ENCODE measurements around the gene MAPT. TPM values are rescaled to one million over a fixed set of nuclear protein-coding genes. Genes with fewer than 3 reads are reported as not detected.

The MAPT gene
- polyA plus RNA-seq, 3 donors = 0.04 TPM; not detected in 2

DNA sequence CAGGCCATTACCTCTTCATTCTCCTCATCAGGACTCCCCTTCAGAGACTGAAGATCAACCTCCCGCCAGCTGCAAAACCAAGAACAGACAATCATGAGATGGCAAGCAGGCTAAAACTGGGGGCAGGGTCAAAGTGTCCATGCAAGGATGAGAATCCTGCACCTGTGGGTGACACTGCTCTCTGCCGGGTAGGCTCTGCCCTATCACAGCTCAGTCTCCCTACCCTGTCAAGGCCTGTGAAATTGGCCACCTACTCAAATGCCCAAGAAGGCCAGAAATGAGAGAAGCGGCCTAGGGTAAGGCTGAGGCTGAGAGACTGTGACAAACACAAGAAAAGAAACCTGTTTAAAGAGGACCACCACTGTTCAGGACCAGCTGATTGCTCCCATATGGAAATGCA lies 139.0 kb downstream of the MAPT start:
- TF ChIP-seq CTCF (IDR thresholded peaks at IDR 0.05) = no peak
- H3K79me2 ChIP-seq (ENCODE audit: insufficient read depth, low read length) = no peaks in the 10 kb centered on the region
- H3K27ac Mint-ChIP-seq = no peak overlapping the region
- H2AFZ ChIP-seq (ENCODE audit: insufficient read depth, low read depth, low read length, poor library complexity, severe bottlenecking) = no peak overlapping the region
- no peak overlapping the region for H3K4me3 ChIP-seq (replicated peaks in 1 of 3; ENCODE audit: low read depth in 2 of 3, low read length in 3 of 3)
- H3K4me2 ChIP-seq (replicated peaks; ENCODE audit: extremely low read depth, low read length, poor library complexity, severe bottlenecking) = no peak overlapping the region
- no peaks in the 10 kb centered on the region for H3K27me3 Mint-ChIP-seq (ENCODE audit: low read depth in 3 of 3)
- peaks cover 0 to 2% (median 0%) of the 10 kb centered on the region in 7 donors for H3K9me3 Mint-ChIP-seq
- WGBS (ENCODE audit: insufficient coverage) = 100% methylated on average over 1 of the region's 3 CpGs
- peaks cover 31% of the 10 kb centered on the region for H4K20me1 ChIP-seq (ENCODE audit: insufficient read depth, low read length)
- H3K36me3 ChIP-seq (replicated peaks in 1 of 2; ENCODE audit: control insufficient read depth in 1 of 2, insufficient read depth in 2 of 2, low read length in 2 of 2) = peaks cover 90 to 100% of the 10 kb centered on the region in 2 donors
- intact Hi-C loops (cut with micrococcal nuclease) = no loop called here
- no peak overlapping the region for H3K27ac ChIP-seq (ENCODE audit: low read depth in 1 of 2, low read length in 2 of 2)
- no peaks in the 10 kb centered on the region for H3K9me3 ChIP-seq (replicated peaks in 1 of 2; ENCODE audit: control insufficient read depth in 1 of 2, insufficient read depth in 1 of 2, low read length in 2 of 2)
- H3K4me3 Mint-ChIP-seq = no peak overlapping the region
- H3K9ac ChIP-seq (ENCODE audit: insufficient read depth, low read length, poor library complexity, severe bottlenecking) = no peak overlapping the region
- H3K4me1 Mint-ChIP-seq = peaks cover 11% of the 10 kb centered on the region
- no peak for DNase-seq
- no peaks in the 10 kb centered on the region for H3K27me3 ChIP-seq (ENCODE audit: control insufficient read depth in 2 of 2, insufficient read depth in 2 of 2, low read length in 2 of 2)
- H3K4me1 ChIP-seq (ENCODE audit: control insufficient read depth in 1 of 2, insufficient read depth in 2 of 2, low read length in 2 of 2) = peaks cover 0 to 2% of the 10 kb centered on the region in 2 donors
- H3K36me3 Mint-ChIP-seq = peaks cover 90 to 95% of the 10 kb centered on the region in 2 donors

- H3K4me1 ChIP-seq (ENCODE audit: control insufficient read depth in 1 of 2, insufficient read depth in 2 of 2, low read length in 2 of 2) = no peaks in the 10 kb centered on the region
- WGBS (ENCODE audit: insufficient coverage) = no CpG with 5 or more reads among the region's 3 CpGs
- no peak for TF ChIP-seq CTCF (IDR thresholded peaks at IDR 0.05)
- H3K4me3 Mint-ChIP-seq = no peak overlapping the region
- H3K9me3 Mint-ChIP-seq = peaks cover 0 to 2% (median 0%) of the 10 kb centered on the region in 7 donors
- no peak overlapping the region for H3K4me3 ChIP-seq (replicated peaks in 1 of 3; ENCODE audit: low read depth in 2 of 3, low read length in 3 of 3)
- H3K27ac ChIP-seq (ENCODE audit: low read depth in 1 of 2, low read length in 2 of 2) = peak overlapping the region in 1 of 2 donors; percentile 28
- H4K20me1 ChIP-seq (ENCODE audit: insufficient read depth, low read length) = peaks cover 23% of the 10 kb centered on the region
- no peaks in the 10 kb centered on the region for H3K9me3 ChIP-seq (replicated peaks in 1 of 2; ENCODE audit: control insufficient read depth in 1 of 2, insufficient read depth in 1 of 2, low read length in 2 of 2)
- H3K9ac ChIP-seq (ENCODE audit: insufficient read depth, low read length, poor library complexity, severe bottlenecking) = no peak overlapping the region
- peak overlapping the region in 1 of 7 donors; percentile 6 for H3K27ac Mint-ChIP-seq
- H3K4me1 Mint-ChIP-seq = no peaks in the 10 kb centered on the region
- no peak overlapping the region for H2AFZ ChIP-seq (ENCODE audit: insufficient read depth, low read depth, low read length, poor library complexity, severe bottlenecking)
- H3K36me3 ChIP-seq (replicated peaks in 1 of 2; ENCODE audit: control insufficient read depth in 1 of 2, insufficient read depth in 2 of 2, low read length in 2 of 2) = peaks cover 100% of the 10 kb centered on the region in 2 donors
- no peaks in the 10 kb centered on the region for H3K27me3 ChIP-seq (ENCODE audit: control insufficient read depth in 2 of 2, insufficient read depth in 2 of 2, low read length in 2 of 2)
- H3K27me3 Mint-ChIP-seq (ENCODE audit: low read depth in 3 of 3) = no peaks in the 10 kb centered on the region
- intact Hi-C loops (cut with micrococcal nuclease) = no loop called here
- peaks cover 94 to 95% of the 10 kb centered on the region in 2 donors for H3K36me3 Mint-ChIP-seq
- no peaks in the 10 kb centered on the region for H3K79me2 ChIP-seq (ENCODE audit: insufficient read depth, low read length)
- DNase-seq = no peak
- H3K4me2 ChIP-seq (replicated peaks; ENCODE audit: extremely low read depth, low read length, poor library complexity, severe bottlenecking) = no peak overlapping the region
Measured at GRCh38 chr17:46035112-46035818, 140.9 kb downstream of the MAPT start.
